Progenitor cell of endocrine pancreas (in vitro differentiated cells): Measurements from ENCODE around the gene NAT8L. TPM values are rescaled to one million over a fixed set of nuclear protein-coding genes. Genes with fewer than 3 reads are reported as not detected.

ENCODE experiments used
- DNase-seq: peaks from one replicate; pipeline ENCODE4 v3.0.0; 2021; ENCODE audit warnings: low spot score; ENCODE audit not compliant: unreplicated experiment
- H3K27ac Mint-ChIP-seq: 2 replicates; pipeline ENCODE4 v1.8.0; 2021; ENCODE audit warnings: mild to moderate bottlenecking, moderate library complexity, mixed read lengths
- H3K27me3 Mint-ChIP-seq: 2 replicates; pipeline ENCODE4 v1.8.0; 2021; ENCODE audit warnings: mixed read lengths
- H3K36me3 Mint-ChIP-seq: 2 replicates; pipeline ENCODE4 v1.8.0; 2022; ENCODE audit warnings: mixed read lengths; ENCODE audit not compliant: insufficient read depth
- H3K4me1 Mint-ChIP-seq: 2 replicates; pipeline ENCODE4 v1.8.0; 2021; ENCODE audit warnings: low read depth, mixed read lengths
- H3K4me3 Mint-ChIP-seq: 2 replicates; pipeline ENCODE4 v1.8.0; 2021; ENCODE audit warnings: low read depth, mild to moderate bottlenecking, moderate library complexity, mixed read lengths
- H3K9me3 Mint-ChIP-seq: 2 replicates; pipeline ENCODE4 v1.8.0; 2021; ENCODE audit warnings: low read depth, mixed read lengths
- CTCF ChIP-seq: fragments of 200-600 bp; sonication (generic); IDR thresholded peaks from one replicate; pipeline ENCODE4 v1.5.0; 2021; ENCODE audit warnings: antibody characterized with exemption, mild to moderate bottlenecking; ENCODE audit not compliant: unreplicated experiment
- total RNA-seq: library from RNA; stranded (reverse); gene quantifications from 2 replicates; pipeline ENCODE4 v1.2.1, GENCODE V29; 2021

NAT8L gene
- total RNA-seq, 1 donor from 2014 or later, result 20.7 TPM

DNA sequence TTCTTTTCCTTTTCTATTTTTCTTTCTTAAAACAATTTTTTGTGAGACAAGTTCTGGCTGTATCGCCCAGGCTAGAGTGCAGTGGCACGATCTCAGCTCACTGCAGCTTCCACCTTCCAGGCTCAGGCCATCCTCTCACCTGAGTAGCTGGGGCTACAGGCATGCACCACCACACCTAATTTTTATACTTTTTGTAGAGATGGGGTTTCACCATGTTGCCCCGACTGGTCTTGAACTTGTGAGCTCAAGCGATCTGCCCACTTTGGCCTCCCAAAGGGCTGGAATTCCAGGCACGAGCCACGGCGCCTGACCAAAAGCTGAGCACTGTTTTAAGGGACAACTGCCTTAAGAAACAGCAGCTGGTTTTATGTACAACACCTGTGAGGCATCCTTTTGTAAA is 9.3 kb upstream of the NAT8L start:
- Mint-ChIP-seq H3K4me3 (no peak overlapping the region), H3K27ac (no peak overlapping the region), H3K27me3 (peaks cover 12% of the 10 kb centered on the region), H3K36me3 (peaks cover 7% of the 10 kb centered on the region), H3K4me1 (no peaks in the 10 kb centered on the region), H3K9me3 (no peaks in the 10 kb centered on the region)
- no peak for TF ChIP-seq CTCF
- DNase-seq, result no peak

DNA sequence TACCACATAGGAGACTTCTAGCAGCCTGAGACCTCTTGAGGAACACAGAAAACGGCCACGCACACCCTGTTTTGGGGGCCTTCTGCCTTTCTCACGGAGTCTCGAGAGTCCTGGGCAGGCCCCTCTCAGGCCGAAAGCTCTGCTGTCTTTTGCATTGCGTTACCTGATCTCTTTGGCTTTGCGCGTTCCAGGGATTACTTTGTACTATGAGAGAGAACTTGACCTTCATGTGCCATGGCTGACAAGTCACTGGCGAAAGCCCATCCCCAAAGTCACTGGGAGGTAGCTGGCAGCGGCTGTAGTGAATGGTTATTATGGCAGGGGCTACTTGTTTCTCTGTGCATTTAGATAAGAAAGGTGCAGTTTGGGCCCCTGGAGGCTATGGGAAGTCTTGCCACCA is 8.0 kb upstream of the NAT8L start:
- DNase-seq, result no peak
- peaks cover 8% of the 10 kb centered on the region for H3K36me3 Mint-ChIP-seq
- H3K4me3 Mint-ChIP-seq, result no peak overlapping the region
- no peak for TF ChIP-seq CTCF
- H3K9me3 Mint-ChIP-seq, result no peaks in the 10 kb centered on the region
- H3K27ac Mint-ChIP-seq, result no peak overlapping the region
- peaks cover 13% of the 10 kb centered on the region for H3K27me3 Mint-ChIP-seq
- H3K4me1 Mint-ChIP-seq, result no peaks in the 10 kb centered on the region

GRCh38 chr4:2054217-2054616 is 4.9 kb upstream of the NAT8L start:
- H3K27me3 Mint-ChIP-seq, result peaks cover 18% of the 10 kb centered on the region

DNA sequence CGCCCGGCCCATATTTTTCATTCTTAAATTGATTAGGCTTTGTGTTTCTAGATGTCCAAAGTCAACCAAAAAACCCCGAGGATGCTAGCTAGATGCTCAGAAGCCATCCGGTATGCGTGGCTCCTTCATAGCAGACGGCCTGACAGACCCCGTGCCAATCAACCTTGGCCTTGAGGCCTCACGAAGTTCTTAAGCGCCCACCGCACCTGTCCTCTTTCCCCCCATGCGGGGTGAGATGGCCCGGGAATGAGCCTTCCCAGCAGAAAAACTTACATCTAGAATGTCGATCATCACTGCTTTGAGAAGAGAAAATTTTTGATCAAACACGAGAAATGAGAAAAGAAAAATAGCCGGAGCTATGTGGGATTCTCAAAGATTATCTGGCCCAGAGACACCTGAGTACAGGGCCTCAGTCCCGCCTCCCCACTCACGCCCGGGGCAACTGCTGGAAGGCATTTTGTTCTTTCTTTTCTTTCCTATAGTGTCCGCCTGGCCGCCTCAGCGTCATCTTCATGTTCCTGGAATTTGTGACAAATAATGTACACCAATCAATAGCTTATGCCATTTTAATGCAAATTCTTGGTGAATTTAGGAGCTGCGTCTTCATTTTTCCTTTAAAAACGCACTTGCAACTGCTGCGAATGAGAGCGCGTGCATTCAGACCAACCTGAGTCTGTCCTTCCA is 1.6 kb upstream of the NAT8L start:
- peak overlapping the region; percentile 88 for H3K27ac Mint-ChIP-seq
- peaks cover 3% of the 10 kb centered on the region for H3K36me3 Mint-ChIP-seq
- H3K4me3 Mint-ChIP-seq, result peak overlapping the region; percentile 74
- H3K4me1 Mint-ChIP-seq, result peaks cover 2% of the 10 kb centered on the region
- no peak for TF ChIP-seq CTCF
- peaks cover 12% of the 10 kb centered on the region for H3K27me3 Mint-ChIP-seq
- no peaks in the 10 kb centered on the region for H3K9me3 Mint-ChIP-seq
- no peak for DNase-seq

More at GRCh38 chr4:2054217-2054616, 4.9 kb upstream of the NAT8L start:
- Mint-ChIP-seq H3K4me3 (no peak overlapping the region), H3K9me3 (no peaks in the 10 kb centered on the region), H3K4me1 (peaks cover 2% of the 10 kb centered on the region), H3K27ac (no peak overlapping the region), H3K36me3 (peaks cover 8% of the 10 kb centered on the region)
- no peak for TF ChIP-seq CTCF
- no peak for DNase-seq

DNA sequence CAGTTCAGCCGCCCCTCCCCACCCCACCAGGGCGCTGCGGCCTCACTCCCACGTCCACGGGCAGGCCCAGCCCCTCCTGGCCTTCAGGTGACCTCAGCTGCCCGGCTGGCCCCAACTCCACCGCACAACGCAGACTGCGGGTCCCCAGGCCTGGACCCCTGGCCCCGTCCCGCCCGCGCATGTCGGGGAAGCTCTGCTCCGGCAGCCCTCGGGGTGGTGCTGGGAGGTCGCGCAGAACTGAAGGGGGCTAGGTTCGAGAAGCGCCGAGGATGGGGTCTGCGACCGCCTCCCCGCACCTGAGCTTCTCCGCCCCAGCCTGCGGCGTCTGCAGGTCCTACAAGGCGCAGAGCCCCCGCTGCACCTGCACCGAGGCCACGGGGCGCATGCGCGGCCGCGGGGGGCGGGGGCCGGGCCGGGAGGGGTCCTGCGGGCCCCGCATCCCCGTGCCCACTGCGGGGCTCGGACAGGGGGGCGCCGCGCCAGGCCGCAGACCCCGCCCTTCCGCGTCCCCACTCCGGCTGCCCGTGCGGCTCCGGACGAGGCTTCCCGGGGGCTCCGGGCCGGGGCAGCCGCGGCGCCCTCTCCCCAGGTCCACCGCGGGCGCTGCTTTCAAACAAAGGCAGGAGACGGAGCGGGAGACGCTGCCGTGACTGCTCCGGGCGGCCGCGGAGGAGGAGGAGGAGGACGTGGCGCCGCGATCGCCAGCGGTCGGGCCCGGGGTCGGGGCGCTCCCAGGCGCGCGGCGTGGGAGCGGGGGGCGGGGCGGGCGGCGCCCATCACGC is 672 bp upstream of the NAT8L start:
- peaks cover 12% of the 10 kb centered on the region for H3K27me3 Mint-ChIP-seq
- no peak for TF ChIP-seq CTCF
- no peak overlapping the region for H3K27ac Mint-ChIP-seq
- peaks cover 3% of the 10 kb centered on the region for H3K36me3 Mint-ChIP-seq
- DNase-seq, result peak; percentile 64
- H3K9me3 Mint-ChIP-seq, result no peaks in the 10 kb centered on the region
- H3K4me3 Mint-ChIP-seq, result peak overlapping the region; percentile 74
- peaks cover 2% of the 10 kb centered on the region for H3K4me1 Mint-ChIP-seq
